ENCODE data around the gene PCDHAC1.

The PCDHAC1 gene

DNA sequence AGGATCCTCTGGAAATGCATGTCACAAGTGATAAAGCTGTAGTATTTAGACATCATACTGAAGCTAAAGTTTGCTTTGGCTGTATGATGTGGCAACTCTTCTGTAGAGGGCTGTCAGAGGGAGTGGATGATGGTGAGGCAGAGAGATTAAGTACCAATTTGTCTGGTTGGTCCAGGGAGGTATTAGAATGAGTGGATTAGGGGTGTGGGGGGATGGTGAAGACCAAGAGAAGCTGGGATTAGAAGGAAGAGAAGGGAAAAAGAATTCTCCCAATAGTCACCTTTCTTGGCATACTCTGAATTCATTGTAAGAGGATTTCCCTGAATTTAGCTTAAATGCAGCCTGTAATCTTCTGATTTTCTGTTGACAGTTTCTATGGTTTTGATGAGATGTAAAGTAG lies 43.8 kb downstream of the PCDHAC1 start:
- no peak for DNase-seq

DNA sequence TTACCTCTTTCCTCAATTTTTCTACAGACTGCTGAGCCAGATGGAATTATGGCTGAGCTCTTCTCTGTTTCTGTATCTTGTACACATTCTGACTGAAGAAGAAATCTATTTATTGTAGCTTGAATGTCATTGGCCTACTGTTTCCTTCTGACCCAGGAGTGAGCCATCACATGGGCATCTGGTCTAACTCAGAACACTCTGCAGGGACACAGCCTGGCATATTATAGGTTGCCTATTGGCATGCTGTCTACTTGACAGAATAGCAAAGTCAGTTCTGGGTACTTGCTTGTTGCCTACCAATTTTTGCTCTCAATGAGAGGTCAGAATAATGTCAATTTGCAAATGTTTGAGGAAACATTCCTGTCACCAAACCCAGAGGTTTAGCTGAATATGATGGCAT lies 47.5 kb downstream of the PCDHAC1 start:
- no peak for DNase-seq

DNA sequence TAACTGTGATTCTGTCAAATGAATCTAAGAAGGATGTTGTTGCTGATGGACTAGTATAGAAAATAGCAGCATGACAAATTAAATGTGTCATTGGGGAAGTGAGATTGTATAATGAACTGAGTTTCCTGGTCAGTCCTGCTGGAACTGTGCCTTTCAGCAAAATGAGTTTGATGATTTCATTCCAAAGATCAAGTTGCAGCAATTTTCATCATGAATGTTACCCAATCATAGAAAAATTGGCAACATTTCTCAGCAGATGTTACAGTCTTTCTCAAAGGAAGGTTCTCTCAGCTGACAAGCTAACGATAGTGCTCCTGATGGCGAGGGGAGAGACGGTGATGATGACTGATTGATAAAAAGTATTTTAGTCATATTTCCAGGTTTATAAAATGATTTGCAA lies 50.9 kb downstream of the PCDHAC1 start:
- DNase-seq = no peak

DNA sequence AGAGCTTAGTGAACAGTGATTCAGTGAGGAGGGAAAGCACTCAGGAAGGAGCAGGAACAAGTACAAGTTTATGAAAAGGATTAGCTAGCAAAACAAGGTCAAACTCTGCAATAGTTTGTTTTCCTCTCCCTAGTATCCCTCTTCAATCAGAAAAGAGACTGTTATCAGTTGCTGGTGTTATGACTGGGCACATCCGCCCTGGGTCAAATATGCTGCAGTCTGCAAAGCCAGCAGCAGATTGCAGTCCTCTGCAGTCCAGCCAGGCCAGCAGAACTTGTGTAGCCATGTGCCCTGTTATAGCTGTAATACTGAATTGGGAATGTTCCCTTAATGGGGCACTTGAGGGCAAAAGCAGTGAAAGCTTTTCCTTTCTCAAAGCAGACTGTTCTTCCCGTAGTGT lies 52.2 kb downstream of the PCDHAC1 start:
- no peak for DNase-seq

DNA sequence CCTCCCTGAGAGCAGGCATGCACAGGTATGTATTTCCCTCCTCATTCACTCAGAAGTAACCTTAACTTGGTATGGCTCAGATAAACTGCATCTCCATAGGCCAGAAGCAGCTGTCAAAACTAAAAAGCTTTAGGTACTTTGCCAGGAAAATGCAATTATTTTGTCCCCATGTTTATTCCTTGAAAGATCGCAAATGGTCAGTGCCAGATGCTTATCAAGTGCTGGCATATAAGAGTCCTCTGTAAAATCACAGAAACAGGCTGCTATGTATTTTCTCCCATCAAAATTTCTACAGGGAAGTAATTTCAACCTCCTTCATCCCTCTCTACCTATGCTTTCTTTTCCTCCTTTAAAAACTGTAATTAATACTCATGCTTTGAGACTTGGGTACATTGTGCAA lies 52.9 kb downstream of the PCDHAC1 start:
- no peak for DNase-seq

All from NCI-H1436 (cell line).